H9 (cell line): ENCODE measurements around the gene PRH1. TPM values are rescaled to one million over a fixed set of nuclear protein-coding genes. Genes with fewer than 3 reads are reported as not detected.

Experiments used
- DNase-seq: peaks from one replicate; pipeline ENCODE4 v3.0.0-alpha.2; 2017
- H2AFZ ChIP-seq: one replicate; pipeline ENCODE4 v1.6.1; 2013; ENCODE audit warnings: mild to moderate bottlenecking, low read length, control low read depth, moderate library complexity
- H2AK5ac ChIP-seq: 2 replicates; pipeline ENCODE4 v1.6.1; 2013; ENCODE audit warnings: low read length, control low read depth, mixed read lengths; ENCODE audit not compliant: insufficient read length
- H2BK120ac ChIP-seq: one replicate; pipeline ENCODE4 v1.6.1; 2013; ENCODE audit warnings: low read depth, mild to moderate bottlenecking, low read length, control low read depth, inconsistent platforms; ENCODE audit not compliant: poor library complexity, severe bottlenecking
- H2BK12ac ChIP-seq: 2 replicates; pipeline ENCODE4 v1.6.1; 2013; ENCODE audit warnings: low read length, control low read depth, mixed read lengths, low read depth; ENCODE audit not compliant: insufficient read length
- H2BK15ac ChIP-seq: 2 replicates; pipeline ENCODE4 v1.6.1; 2013; ENCODE audit warnings: low read depth, low read length, control low read depth
- H2BK20ac ChIP-seq: one replicate; pipeline ENCODE4 v1.6.1; 2013; ENCODE audit warnings: low read depth, mild to moderate bottlenecking, low read length, control low read depth, inconsistent platforms; ENCODE audit not compliant: poor library complexity, severe bottlenecking
- H2BK5ac ChIP-seq: 2 replicates; pipeline ENCODE4 v1.6.1; 2013; ENCODE audit warnings: low read length, control low read depth, mixed read lengths; ENCODE audit not compliant: insufficient read length
- H3K14ac ChIP-seq: 2 replicates; pipeline ENCODE4 v1.6.1; 2013; ENCODE audit warnings: low read length, control low read depth; ENCODE audit not compliant: insufficient read depth
- H3K18ac ChIP-seq: 2 replicates; pipeline ENCODE4 v1.6.1; 2013; ENCODE audit warnings: low read depth, mild to moderate bottlenecking, mixed read lengths, low read length, control low read depth; ENCODE audit not compliant: insufficient read length
- H3K23ac ChIP-seq: 2 replicates; pipeline ENCODE4 v1.6.1; 2013; ENCODE audit warnings: low read length, control low read depth, mixed read lengths, low read depth; ENCODE audit not compliant: insufficient read length
- H3K23me2 ChIP-seq: 2 replicates; pipeline ENCODE4 v1.6.1; 2013; ENCODE audit warnings: low read depth, mild to moderate bottlenecking, mixed read lengths, low read length, control low read depth; ENCODE audit not compliant: insufficient read length, poor library complexity, severe bottlenecking
- H3K27ac ChIP-seq: 2 replicates; pipeline ENCODE4 v1.5.1; 2013; ENCODE audit warnings: low read length, control low read depth, mixed read lengths, low read depth; ENCODE audit not compliant: insufficient read length
- H3K27me3 ChIP-seq: 2 replicates; pipeline ENCODE4 v1.6.1; 2013; ENCODE audit warnings: low read length, control low read depth, inconsistent platforms; ENCODE audit not compliant: insufficient read depth
- H3K4ac ChIP-seq: 2 replicates; pipeline ENCODE4 v1.6.1; 2013; ENCODE audit warnings: low read depth, mild to moderate bottlenecking, control low read depth, inconsistent platforms, low read length, moderate library complexity
- H3K4me1 ChIP-seq: 2 replicates; pipeline ENCODE4 v1.6.1; 2013; ENCODE audit warnings: low read length, control low read depth, inconsistent platforms; ENCODE audit not compliant: insufficient read depth
- H3K4me2 ChIP-seq: 2 replicates; pipeline ENCODE4 v1.6.1; 2013; ENCODE audit warnings: low read length, control low read depth, mixed read lengths; ENCODE audit not compliant: insufficient read length, insufficient read depth
- H3K56ac ChIP-seq: 2 replicates; pipeline ENCODE4 v1.6.1; 2013; ENCODE audit warnings: low read depth, mild to moderate bottlenecking, mixed read lengths, low read length, control low read depth; ENCODE audit not compliant: insufficient read length
- H3K79me1 ChIP-seq: 2 replicates; pipeline ENCODE4 v1.6.1; 2013; ENCODE audit warnings: low read depth, mild to moderate bottlenecking, moderate library complexity, low read length, control low read depth, inconsistent platforms; ENCODE audit not compliant: insufficient read depth, poor library complexity, severe bottlenecking
- H3K79me2 ChIP-seq: 2 replicates; pipeline ENCODE4 v1.6.1; 2013; ENCODE audit warnings: low read length, control low read depth, inconsistent platforms; ENCODE audit not compliant: insufficient read depth
- H3K9ac ChIP-seq: 2 replicates; pipeline ENCODE4 v1.6.1; 2013; ENCODE audit warnings: low read length, control low read depth, mixed read lengths; ENCODE audit not compliant: insufficient read length; ENCODE audit errors: extremely low read depth
- H3K9me3 ChIP-seq: one replicate; pipeline ENCODE4 v1.6.1; 2013; ENCODE audit warnings: low read depth, low read length, inconsistent platforms; ENCODE audit not compliant: control insufficient read depth
- H3T11ph ChIP-seq: one replicate; pipeline ENCODE4 v1.6.1; 2013; ENCODE audit warnings: mild to moderate bottlenecking, low read length, control low read depth, inconsistent platforms
- H4K20me1 ChIP-seq: one replicate; pipeline ENCODE4 v1.6.1; 2013; ENCODE audit not compliant: control insufficient read depth, insufficient read length, insufficient read depth
- H4K5ac ChIP-seq: 2 replicates; pipeline ENCODE4 v1.6.1; 2013; ENCODE audit warnings: low read depth, mild to moderate bottlenecking, mixed read lengths, low read length, control low read depth; ENCODE audit not compliant: insufficient read length
- H4K8ac ChIP-seq: replicated peaks from 2 replicates; pipeline ENCODE4 v1.6.1; 2013; ENCODE audit warnings: low read length, control low read depth, mixed read lengths, low read depth; ENCODE audit not compliant: insufficient read length
- H4K91ac ChIP-seq: 2 replicates; pipeline ENCODE4 v1.6.1; 2013; ENCODE audit warnings: low read depth, mild to moderate bottlenecking, moderate library complexity, mixed read lengths, low read length, control low read depth; ENCODE audit not compliant: insufficient read length
- H3K27ac Mint-ChIP-seq, 3 experiments: 2 replicates in 2 of 3; 3 replicates in 1 of 3; pipeline ENCODE4 v1.8.0; 2020 to 2021; ENCODE audit warnings: mixed read lengths in 3 of 3, mild to moderate bottlenecking in 1 of 3, moderate library complexity in 1 of 3
- H3K27me3 Mint-ChIP-seq: 2 replicates; pipeline ENCODE4 v1.8.0; 2021; ENCODE audit warnings: low read depth, mild to moderate bottlenecking, moderate library complexity, mixed read lengths
- H3K36me3 Mint-ChIP-seq, 3 experiments: 2 replicates in 2 of 3; 3 replicates in 1 of 3; pipeline ENCODE4 v1.8.0; 2020 to 2021; ENCODE audit warnings: low read depth in 3 of 3, mixed read lengths in 3 of 3; ENCODE audit not compliant: insufficient read depth in 1 of 3
- H3K4me1 Mint-ChIP-seq, 2 experiments: 2 replicates each; pipeline ENCODE4 v1.8.0; 2020; ENCODE audit warnings: mixed read lengths in 2 of 2
- H3K4me3 Mint-ChIP-seq, 2 experiments: 2 replicates in 1 of 2; 3 replicates in 1 of 2; pipeline ENCODE4 v1.8.0; 2020 to 2021; ENCODE audit warnings: mild to moderate bottlenecking in 2 of 2, mixed read lengths in 2 of 2, moderate library complexity in 1 of 2
- H3K9me3 Mint-ChIP-seq, 2 experiments: 2 replicates in 1 of 2; 3 replicates in 1 of 2; pipeline ENCODE4 v1.8.0; 2020; ENCODE audit warnings: mild to moderate bottlenecking in 2 of 2, mixed read lengths in 2 of 2, moderate library complexity in 1 of 2
- WGBS: extraction: QIAGEN DNeasy Blood & Tissue Kit; methylation state at CpG from one replicate; pipeline ENCODE4 v1.1.7; 2013; ENCODE audit warnings: missing lambda C conversion rate, low lambda C conversion rate, mixed read lengths; ENCODE audit not compliant: insufficient read length; ENCODE audit errors: extremely low coverage; 5-methylcytosine and 5-hydroxymethylcytosine counted together
- total RNA-seq: library from RNA; stranded (reverse); gene quantifications from 2 replicates; pipeline ENCODE4 v1.2.1, GENCODE V29; 2021
- TF ChIP-seq, protein P1 (sequence below): fragments of 200-600 bp; sonication (generic); conservative IDR thresholded peaks from 3 replicates; pipeline ENCODE4 v1.8.0; 2021; ENCODE audit warnings: antibody characterized with exemption, mild to moderate bottlenecking

Gene PRH1
- total RNA-seq, 1 experiment from 2014 or later = 14.9 TPM

GRCh38 chr12:10861366-10861765, 22.7 kb downstream of the PRH1 start:
- no peak overlapping the region for H3T11ph ChIP-seq
- WGBS = no CpG with 5 or more reads among the region's 2 CpGs
- H3K23ac ChIP-seq = no peak overlapping the region
- H2BK12ac ChIP-seq = no peak overlapping the region
- H3K18ac ChIP-seq = no peak overlapping the region
- no peak overlapping the region for H3K27ac ChIP-seq
- no peaks in the 10 kb centered on the region for H3K27me3 ChIP-seq
- Mint-ChIP-seq H3K27ac (no peak overlapping the region; a peak in 1 of 7 replicates), H3K36me3 (peaks cover 28 to 47% (median 40%) of the 10 kb centered on the region in 3 experiments), H3K4me3 (no peak overlapping the region), H3K9me3 (peaks cover 24 to 31% of the 10 kb centered on the region in 2 experiments), H3K27me3 (no peaks in the 10 kb centered on the region), H3K4me1 (no peaks in the 10 kb centered on the region)
- H2BK5ac ChIP-seq = no peak overlapping the region
- H3K79me2 ChIP-seq = no peaks in the 10 kb centered on the region
- H2BK15ac ChIP-seq = no peak overlapping the region
- H2AFZ ChIP-seq = no peak overlapping the region
- H3K23me2 ChIP-seq = no peaks in the 10 kb centered on the region
- TF ChIP-seq, protein P1, sequence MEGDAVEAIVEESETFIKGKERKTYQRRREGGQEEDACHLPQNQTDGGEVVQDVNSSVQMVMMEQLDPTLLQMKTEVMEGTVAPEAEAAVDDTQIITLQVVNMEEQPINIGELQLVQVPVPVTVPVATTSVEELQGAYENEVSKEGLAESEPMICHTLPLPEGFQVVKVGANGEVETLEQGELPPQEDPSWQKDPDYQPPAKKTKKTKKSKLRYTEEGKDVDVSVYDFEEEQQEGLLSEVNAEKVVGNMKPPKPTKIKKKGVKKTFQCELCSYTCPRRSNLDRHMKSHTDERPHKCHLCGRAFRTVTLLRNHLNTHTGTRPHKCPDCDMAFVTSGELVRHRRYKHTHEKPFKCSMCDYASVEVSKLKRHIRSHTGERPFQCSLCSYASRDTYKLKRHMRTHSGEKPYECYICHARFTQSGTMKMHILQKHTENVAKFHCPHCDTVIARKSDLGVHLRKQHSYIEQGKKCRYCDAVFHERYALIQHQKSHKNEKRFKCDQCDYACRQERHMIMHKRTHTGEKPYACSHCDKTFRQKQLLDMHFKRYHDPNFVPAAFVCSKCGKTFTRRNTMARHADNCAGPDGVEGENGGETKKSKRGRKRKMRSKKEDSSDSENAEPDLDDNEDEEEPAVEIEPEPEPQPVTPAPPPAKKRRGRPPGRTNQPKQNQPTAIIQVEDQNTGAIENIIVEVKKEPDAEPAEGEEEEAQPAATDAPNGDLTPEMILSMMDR = no peak
- no peaks in the 10 kb centered on the region for H4K20me1 ChIP-seq
- no peaks in the 10 kb centered on the region for H3K79me1 ChIP-seq
- no peak overlapping the region for H2BK120ac ChIP-seq
- no peak overlapping the region for H3K4ac ChIP-seq
- no peak overlapping the region for H2BK20ac ChIP-seq
- H2AK5ac ChIP-seq = no peak overlapping the region
- H4K91ac ChIP-seq = no peak overlapping the region
- H3K9ac ChIP-seq = no peak overlapping the region
- H3K56ac ChIP-seq = no peak overlapping the region
- H3K4me1 ChIP-seq = no peaks in the 10 kb centered on the region
- no peak overlapping the region for H3K4me2 ChIP-seq
- no peak overlapping the region for H4K5ac ChIP-seq
- H3K14ac ChIP-seq = no peak overlapping the region
- DNase-seq = no peak
- H4K8ac ChIP-seq = no peak overlapping the region
- H3K9me3 ChIP-seq = peaks cover 2% of the 10 kb centered on the region
